Progenitor cell of endocrine pancreas (in vitro differentiated cells): ENCODE data around the gene HMG20B. TPM values are rescaled to one million over a fixed set of nuclear protein-coding genes. Genes with fewer than 3 reads are reported as not detected.

ENCODE experiments used
- DNase-seq: peaks from one replicate; pipeline ENCODE4 v3.0.0; 2021; ENCODE audit warnings: low spot score; ENCODE audit not compliant: unreplicated experiment
- H3K27ac Mint-ChIP-seq: 2 replicates; pipeline ENCODE4 v1.8.0; 2021; ENCODE audit warnings: mild to moderate bottlenecking, moderate library complexity, mixed read lengths
- H3K27me3 Mint-ChIP-seq: 2 replicates; pipeline ENCODE4 v1.8.0; 2021; ENCODE audit warnings: mixed read lengths
- H3K36me3 Mint-ChIP-seq: 2 replicates; pipeline ENCODE4 v1.8.0; 2022; ENCODE audit warnings: mixed read lengths; ENCODE audit not compliant: insufficient read depth
- H3K4me1 Mint-ChIP-seq: 2 replicates; pipeline ENCODE4 v1.8.0; 2021; ENCODE audit warnings: low read depth, mixed read lengths
- H3K4me3 Mint-ChIP-seq: 2 replicates; pipeline ENCODE4 v1.8.0; 2021; ENCODE audit warnings: low read depth, mild to moderate bottlenecking, moderate library complexity, mixed read lengths
- H3K9me3 Mint-ChIP-seq: 2 replicates; pipeline ENCODE4 v1.8.0; 2021; ENCODE audit warnings: low read depth, mixed read lengths
- CTCF ChIP-seq: fragments of 200-600 bp; sonication (generic); IDR thresholded peaks from one replicate; pipeline ENCODE4 v1.5.0; 2021; ENCODE audit warnings: antibody characterized with exemption, mild to moderate bottlenecking; ENCODE audit not compliant: unreplicated experiment
- total RNA-seq: library from RNA; stranded (reverse); gene quantifications from 2 replicates; pipeline ENCODE4 v1.2.1, GENCODE V29; 2021

HMG20B gene
- total RNA-seq, 1 donor from 2014 or later = 79.7 TPM

GRCh38 chr19:3608750-3609322 lies 36.1 kb downstream of the HMG20B start:
- Mint-ChIP-seq H3K9me3 (no peaks in the 10 kb centered on the region), H3K27me3 (peaks cover 14% of the 10 kb centered on the region), H3K4me1 (no peaks in the 10 kb centered on the region), H3K36me3 (peaks cover 3% of the 10 kb centered on the region), H3K27ac (no peak overlapping the region), H3K4me3 (no peak overlapping the region)
- DNase-seq = no peak
- TF ChIP-seq CTCF = no peak

- no peak for TF ChIP-seq CTCF
- Mint-ChIP-seq H3K36me3 (peaks cover 3% of the 10 kb centered on the region), H3K4me1 (no peaks in the 10 kb centered on the region), H3K4me3 (no peak overlapping the region), H3K27ac (no peak overlapping the region), H3K27me3 (peaks cover 14% of the 10 kb centered on the region), H3K9me3 (no peaks in the 10 kb centered on the region)
- DNase-seq = no peak
Measured at GRCh38 chr19:3609779-3610719, 37.3 kb downstream of the HMG20B start.

- no peak for TF ChIP-seq CTCF
- H3K9me3 Mint-ChIP-seq = no peaks in the 10 kb centered on the region
- H3K4me3 Mint-ChIP-seq = no peak overlapping the region
- no peaks in the 10 kb centered on the region for H3K4me1 Mint-ChIP-seq
- H3K27me3 Mint-ChIP-seq = peaks cover 14% of the 10 kb centered on the region
- peaks cover 3% of the 10 kb centered on the region for H3K36me3 Mint-ChIP-seq
- no peak overlapping the region for H3K27ac Mint-ChIP-seq
- no peak for DNase-seq
Measured at GRCh38 chr19:3610745-3611717, 38.3 kb downstream of the HMG20B start.

- H3K4me1 Mint-ChIP-seq = no peaks in the 10 kb centered on the region
- no peak overlapping the region for H3K4me3 Mint-ChIP-seq
- DNase-seq = no peak
- TF ChIP-seq CTCF = no peak
- peaks cover 3% of the 10 kb centered on the region for H3K36me3 Mint-ChIP-seq
- H3K27me3 Mint-ChIP-seq = peaks cover 14% of the 10 kb centered on the region
- no peak overlapping the region for H3K27ac Mint-ChIP-seq
- no peaks in the 10 kb centered on the region for H3K9me3 Mint-ChIP-seq
Measured at GRCh38 chr19:3611841-3612240, 39.1 kb downstream of the HMG20B start.

GRCh38 chr19:3612330-3612729 lies 39.6 kb downstream of the HMG20B start:
- Mint-ChIP-seq H3K27me3 (peaks cover 10% of the 10 kb centered on the region), H3K36me3 (peaks cover 3% of the 10 kb centered on the region), H3K9me3 (no peaks in the 10 kb centered on the region), H3K27ac (no peak overlapping the region), H3K4me1 (no peaks in the 10 kb centered on the region), H3K4me3 (no peak overlapping the region)
- DNase-seq = no peak
- no peak for TF ChIP-seq CTCF
